Activated CD4-positive, alpha-beta memory T cell treated with anti-CD3 and anti-CD28 coated beads, Interleukin-2, amount 10 ng/mL, durations not matched to agents 7 days and 5 days (primary cell): ENCODE measurements around the gene ZC3H18. TPM values are rescaled to one million over a fixed set of nuclear protein-coding genes. Genes with fewer than 3 reads are reported as not detected.
A peak's percentile ranks its signal among the peaks of the same experiment; 100 is the strongest.

ENCODE experiments used
- CTCF ChIA-PET: fragments of 350-600 bp; sonication (Branson Sonifier 250); formaldehyde crosslinking; loops from one replicate; lab custom pipeline; 2021; ENCODE audit warnings: antibody characterized with exemption, inconsistent platforms; lab: Charles Lee
- POLR2A ChIA-PET: fragments of 350-600 bp; sonication (Branson Sonifier 250); formaldehyde crosslinking; loops from one replicate; lab custom pipeline; 2021; ENCODE audit warnings: antibody characterized with exemption; lab: Charles Lee
- DNase-seq: peaks from one replicate; pipeline ENCODE4 v3.0.0-alpha.2; 2020
- H3K27ac Mint-ChIP-seq: one replicate; pipeline ENCODE4 v1.8.0; 2021; ENCODE audit warnings: mild to moderate bottlenecking, mixed read lengths
- H3K27me3 Mint-ChIP-seq: one replicate; pipeline ENCODE4 v1.8.0; 2021; ENCODE audit warnings: mixed read lengths
- H3K36me3 Mint-ChIP-seq: one replicate; pipeline ENCODE4 v1.8.0; 2021; ENCODE audit warnings: low read depth, mixed read lengths
- H3K4me1 Mint-ChIP-seq: one replicate; pipeline ENCODE4 v1.8.0; 2021; ENCODE audit warnings: mixed read lengths
- H3K4me3 Mint-ChIP-seq: one replicate; pipeline ENCODE4 v1.8.0; 2021; ENCODE audit warnings: mild to moderate bottlenecking, mixed read lengths
- H3K9me3 Mint-ChIP-seq: one replicate; pipeline ENCODE4 v1.8.0; 2021; ENCODE audit warnings: mixed read lengths
- total RNA-seq, 2 experiments: library from RNA; stranded (reverse); gene quantifications; one replicate each; pipeline ENCODE4 v1.2.3, GENCODE V29; 2021

ZC3H18 gene
- total RNA-seq, 2 experiments from 2014 or later, result 75.9 to 78.6 TPM

GRCh38 chr16:88618956-88619667 is 48.9 kb downstream of the ZC3H18 start:
- peaks cover 47% of the 10 kb centered on the region for H3K4me1 Mint-ChIP-seq
- peak overlapping the region; percentile 93 for H3K27ac Mint-ChIP-seq
- no peaks in the 10 kb centered on the region for H3K9me3 Mint-ChIP-seq
- CTCF ChIA-PET, result interaction anchor here (0.8 to 2.4 kb wide), 11 partner anchors 10 to 840 kb away, joined by 3 to 10 read pairs (median 5); partner anchors contain the start of genes PIEZO1 and ZC3H18
- POLR2A ChIA-PET, result interaction anchor here (0.8 to 2.8 kb wide), 16 partner anchors 7 to 853 kb away, joined by 3 to 21 read pairs (median 6); partner anchors contain the start of genes CYBA, IL17C, KLHDC4 and ZC3H18
- no peaks in the 10 kb centered on the region for H3K27me3 Mint-ChIP-seq
- peaks cover 63% of the 10 kb centered on the region for H3K36me3 Mint-ChIP-seq
- no peak for DNase-seq
- H3K4me3 Mint-ChIP-seq, result no peak overlapping the region

DNA sequence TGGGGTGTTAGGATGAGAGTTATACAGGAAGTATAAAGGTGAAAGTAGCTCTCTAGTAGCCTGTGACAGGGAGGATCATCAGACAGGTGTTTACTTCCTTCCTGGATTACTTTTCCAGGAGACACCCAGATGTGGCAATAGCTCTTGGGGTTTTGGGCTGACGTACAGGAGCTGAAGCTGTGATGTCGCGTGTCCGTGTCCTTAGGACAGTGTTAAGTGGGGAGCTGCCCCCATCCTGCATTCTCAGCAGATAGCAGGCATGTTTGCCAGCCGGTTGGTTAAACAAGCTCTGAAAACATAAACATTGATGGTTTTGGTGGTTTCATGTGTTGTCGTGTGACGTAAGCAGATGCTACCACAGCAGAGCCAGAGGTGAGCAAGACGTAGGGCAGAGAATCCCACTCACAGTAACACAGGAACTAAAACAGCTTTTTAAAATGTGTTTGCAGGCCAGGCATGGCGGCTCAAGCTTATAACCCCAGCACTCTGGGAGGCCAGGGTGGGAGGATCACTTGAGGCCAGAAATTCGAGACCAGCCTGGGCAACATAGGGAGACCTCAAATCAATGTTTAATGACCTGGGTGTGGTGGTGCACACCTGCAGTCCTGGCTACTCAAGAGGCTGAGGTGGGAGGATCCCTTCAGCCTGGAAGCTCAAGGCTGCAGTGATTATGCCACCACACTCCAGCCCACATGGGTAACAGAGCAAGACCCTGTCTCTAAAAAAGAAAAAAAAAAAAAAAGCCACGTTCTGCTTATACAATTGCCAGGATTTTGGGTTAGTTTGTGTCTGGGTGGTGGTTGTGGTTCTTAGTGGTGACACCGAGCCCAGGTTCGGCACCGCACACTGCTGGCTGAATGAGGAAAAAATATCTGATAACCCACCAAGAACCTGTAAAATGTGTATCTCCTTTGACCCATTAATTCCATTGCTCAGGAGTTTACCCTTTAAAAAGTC is 49.9 kb downstream of the ZC3H18 start:
- Mint-ChIP-seq H3K9me3 (no peaks in the 10 kb centered on the region), H3K4me3 (peak overlapping the region; percentile 55)
- POLR2A ChIA-PET, result interaction anchor here (0.6 to 2.8 kb wide), 22 partner anchors 8 to 854 kb away, joined by 3 to 21 read pairs (median 4); partner anchors contain the start of genes CYBA, IL17C, KLHDC4 and MVD

DNA sequence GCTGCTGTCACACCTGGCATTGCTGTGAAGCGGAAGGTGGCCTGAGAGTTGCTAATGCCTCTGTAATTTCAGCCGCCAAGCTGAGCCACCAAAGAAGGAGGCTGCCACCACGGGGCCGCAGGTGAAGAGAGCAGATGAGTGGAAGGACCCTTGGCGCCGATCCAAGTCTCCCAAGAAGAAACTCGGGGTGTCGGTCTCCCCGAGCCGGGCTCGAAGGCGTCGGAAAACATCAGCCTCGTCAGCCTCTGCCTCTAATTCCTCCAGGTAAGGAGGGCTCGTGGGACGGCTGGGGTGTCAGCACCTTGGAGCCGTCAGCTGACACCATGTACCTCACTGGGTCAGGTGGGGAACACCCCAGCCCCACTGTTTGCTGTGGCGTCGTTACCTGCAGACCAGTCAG is 51.9 kb downstream of the ZC3H18 start:
- Mint-ChIP-seq H3K4me3 (no peak overlapping the region), H3K27me3 (no peaks in the 10 kb centered on the region), H3K4me1 (peaks cover 59% of the 10 kb centered on the region), H3K27ac (peak overlapping the region; percentile 35), H3K9me3 (no peaks in the 10 kb centered on the region), H3K36me3 (peaks cover 67% of the 10 kb centered on the region)
- ChIA-PET POLR2A (interaction anchor here (1.4 kb wide), 1 partner anchor 18 kb away, joined by 3 read pairs; no protein-coding TSS in a partner anchor), CTCF (interaction anchor here (0.6 kb wide), 1 partner anchor 181 kb away, joined by 3 read pairs; no protein-coding TSS in a partner anchor)
- no peak for DNase-seq

More for the DNA sequence above, 49.9 kb downstream of the ZC3H18 start:
- CTCF ChIA-PET, result interaction anchor here (0.7 to 2.4 kb wide), 14 partner anchors 9 to 841 kb away, joined by 3 to 10 read pairs (median 4); partner anchors contain the start of genes PIEZO1 and ZC3H18
- Mint-ChIP-seq H3K27me3 (no peaks in the 10 kb centered on the region), H3K36me3 (peaks cover 62% of the 10 kb centered on the region), H3K27ac (peak overlapping the region; percentile 93), H3K4me1 (peaks cover 57% of the 10 kb centered on the region)
- peak; percentile 86 for DNase-seq

- DNase-seq, result no peak
- no peaks in the 10 kb centered on the region for H3K27me3 Mint-ChIP-seq
- no peak overlapping the region for H3K27ac Mint-ChIP-seq
- peaks cover 68% of the 10 kb centered on the region for H3K36me3 Mint-ChIP-seq
- H3K4me1 Mint-ChIP-seq, result peaks cover 60% of the 10 kb centered on the region
- no peak overlapping the region for H3K4me3 Mint-ChIP-seq
- CTCF ChIA-PET, result interaction anchor here (0.6 kb wide), 1 partner anchor 180 kb away, joined by 3 read pairs; no protein-coding TSS in a partner anchor
- POLR2A ChIA-PET, result interaction anchor here (1.4 kb wide), 1 partner anchor 17 kb away, joined by 3 read pairs; no protein-coding TSS in a partner anchor
- H3K9me3 Mint-ChIP-seq, result no peaks in the 10 kb centered on the region
Measured at GRCh38 chr16:88622866-88623265, 52.7 kb downstream of the ZC3H18 start.

GRCh38 chr16:88623858-88624257 is 53.7 kb downstream of the ZC3H18 start:
- H3K27me3 Mint-ChIP-seq, result no peaks in the 10 kb centered on the region
- DNase-seq, result no peak
- H3K27ac Mint-ChIP-seq, result no peak overlapping the region
- H3K4me3 Mint-ChIP-seq, result no peak overlapping the region
- POLR2A ChIA-PET, result no interaction called here
- CTCF ChIA-PET, result no interaction called here
- no peaks in the 10 kb centered on the region for H3K9me3 Mint-ChIP-seq
- H3K4me1 Mint-ChIP-seq, result peaks cover 51% of the 10 kb centered on the region
- peaks cover 59% of the 10 kb centered on the region for H3K36me3 Mint-ChIP-seq

GRCh38 chr16:88624481-88624880 is 54.3 kb downstream of the ZC3H18 start:
- CTCF ChIA-PET, result no interaction called here
- no peaks in the 10 kb centered on the region for H3K27me3 Mint-ChIP-seq

GRCh38 chr16:88624977-88625576 is 54.9 kb downstream of the ZC3H18 start:
- POLR2A ChIA-PET, result interaction anchor here (0.6 kb wide), 1 partner anchor 1101 kb away, joined by 3 read pairs; no protein-coding TSS in a partner anchor

More at GRCh38 chr16:88624481-88624880, 54.3 kb downstream of the ZC3H18 start:
- Mint-ChIP-seq H3K9me3 (no peaks in the 10 kb centered on the region), H3K27ac (no peak overlapping the region), H3K4me1 (peaks cover 45% of the 10 kb centered on the region), H3K4me3 (no peak overlapping the region), H3K36me3 (peaks cover 58% of the 10 kb centered on the region)
- no peak for DNase-seq
- POLR2A ChIA-PET, result interaction anchor here (0.6 kb wide), 1 partner anchor 1101 kb away, joined by 3 read pairs; no protein-coding TSS in a partner anchor

DNA sequence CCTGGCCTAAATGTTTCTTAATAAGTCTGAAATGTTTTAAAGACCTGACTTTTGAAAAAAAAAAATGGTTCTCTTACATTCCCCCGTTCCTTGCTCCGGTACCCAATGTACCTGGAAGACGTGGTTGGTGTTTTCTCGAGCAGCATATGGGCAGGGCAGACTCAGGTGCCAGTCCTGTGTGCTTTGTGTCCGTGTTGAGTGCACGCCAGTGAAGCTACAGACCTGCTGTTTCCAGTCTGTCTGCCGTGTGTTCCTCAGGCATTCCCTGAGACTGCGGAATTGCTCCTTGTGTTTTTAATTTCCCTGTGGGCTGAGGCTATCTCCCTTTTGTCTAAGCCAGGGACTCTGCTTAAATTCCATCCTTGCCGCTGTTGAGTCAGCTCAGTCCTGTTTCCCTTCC is 56.4 kb downstream of the ZC3H18 start:
- Mint-ChIP-seq H3K9me3 (no peaks in the 10 kb centered on the region), H3K27ac (peak overlapping the region; percentile 11), H3K4me1 (peaks cover 31% of the 10 kb centered on the region), H3K27me3 (no peaks in the 10 kb centered on the region), H3K4me3 (no peak overlapping the region), H3K36me3 (peaks cover 60% of the 10 kb centered on the region)
- ChIA-PET POLR2A (no interaction called here), CTCF (interaction anchor here (1.0 to 1.1 kb wide), 2 partner anchors 11 to 110 kb away, joined by 3 read pairs; no protein-coding TSS in a partner anchor)
- DNase-seq, result no peak

More at GRCh38 chr16:88624977-88625576, 54.9 kb downstream of the ZC3H18 start:
- CTCF ChIA-PET, result no interaction called here
- no peak overlapping the region for H3K4me3 Mint-ChIP-seq
- H3K27me3 Mint-ChIP-seq, result no peaks in the 10 kb centered on the region
- peaks cover 56% of the 10 kb centered on the region for H3K36me3 Mint-ChIP-seq
- H3K9me3 Mint-ChIP-seq, result no peaks in the 10 kb centered on the region
- peak; percentile 46 for DNase-seq
- H3K4me1 Mint-ChIP-seq, result peaks cover 39% of the 10 kb centered on the region
- peak overlapping the region; percentile 35 for H3K27ac Mint-ChIP-seq

GRCh38 chr16:88627531-88628411 is 57.6 kb downstream of the ZC3H18 start:
- H3K36me3 Mint-ChIP-seq, result peaks cover 56% of the 10 kb centered on the region
- H3K9me3 Mint-ChIP-seq, result no peaks in the 10 kb centered on the region
- no peak for DNase-seq
- peaks cover 28% of the 10 kb centered on the region for H3K4me1 Mint-ChIP-seq
- ChIA-PET CTCF (no interaction called here), POLR2A (no interaction called here)
- peak overlapping the region; percentile 31 for H3K27ac Mint-ChIP-seq
- no peak overlapping the region for H3K4me3 Mint-ChIP-seq
- H3K27me3 Mint-ChIP-seq, result no peaks in the 10 kb centered on the region

DNA sequence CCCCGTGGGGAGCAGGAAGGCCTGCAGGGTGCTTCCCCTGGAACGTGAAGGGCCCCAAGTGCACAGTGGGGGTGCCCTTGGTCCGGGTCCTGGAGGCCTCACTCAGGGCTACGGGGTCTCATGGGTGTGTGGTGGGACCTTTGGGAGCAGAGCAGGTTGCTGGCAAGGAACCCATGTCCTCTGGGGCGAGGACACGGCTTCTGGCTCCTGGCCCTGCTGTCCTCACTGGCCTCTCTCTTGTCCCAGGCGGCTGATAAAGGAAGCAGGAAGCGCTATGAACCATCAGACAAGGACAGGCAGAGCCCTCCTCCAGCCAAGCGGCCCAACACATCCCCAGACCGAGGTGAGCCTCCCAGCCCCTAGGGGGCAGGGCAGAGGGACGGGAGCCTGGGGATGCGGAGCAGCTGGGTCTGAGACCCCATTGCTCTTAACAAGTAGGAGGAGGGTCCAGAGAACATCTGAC is 58.3 kb downstream of the ZC3H18 start:
- Mint-ChIP-seq H3K4me3 (no peak overlapping the region), H3K27ac (peak overlapping the region; percentile 31), H3K9me3 (no peaks in the 10 kb centered on the region), H3K27me3 (no peaks in the 10 kb centered on the region), H3K4me1 (peaks cover 32% of the 10 kb centered on the region), H3K36me3 (peaks cover 54% of the 10 kb centered on the region)
- no peak for DNase-seq
- ChIA-PET CTCF (interaction anchor here (1.2 kb wide), 1 partner anchor 8 kb away, joined by 9 read pairs; no protein-coding TSS in a partner anchor), POLR2A (no interaction called here)

DNA sequence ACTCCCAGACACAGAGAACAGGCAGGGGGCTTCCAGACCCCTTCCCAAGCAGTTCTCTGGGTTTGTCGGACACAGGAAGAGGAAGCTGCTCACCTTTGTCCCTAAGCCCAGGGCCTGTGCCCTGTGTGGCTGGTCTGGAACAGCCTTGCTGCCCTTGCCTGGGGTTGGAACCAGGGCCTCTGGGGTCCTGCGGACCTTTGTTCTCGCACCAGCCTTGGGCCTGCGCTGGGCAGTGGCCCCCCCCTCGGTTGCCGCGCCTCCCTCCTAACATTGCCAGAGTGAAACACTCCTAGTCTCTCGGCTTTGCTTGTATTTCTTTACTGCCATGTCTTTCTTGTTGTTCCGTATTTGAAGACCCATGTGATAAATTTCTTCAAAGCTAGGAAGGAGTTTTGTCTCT is 59.6 kb downstream of the ZC3H18 start:
- CTCF ChIA-PET, result interaction anchor here (1.2 kb wide), 1 partner anchor 10 kb away, joined by 9 read pairs; no protein-coding TSS in a partner anchor
- no peaks in the 10 kb centered on the region for H3K9me3 Mint-ChIP-seq
- no peaks in the 10 kb centered on the region for H3K27me3 Mint-ChIP-seq
- H3K4me1 Mint-ChIP-seq, result peaks cover 24% of the 10 kb centered on the region
- no peak overlapping the region for H3K27ac Mint-ChIP-seq
- POLR2A ChIA-PET, result interaction anchor here (1.3 to 1.5 kb wide), 2 partner anchors 10 to 40 kb away, joined by 3 to 4 read pairs; no protein-coding TSS in a partner anchor
- H3K4me3 Mint-ChIP-seq, result no peak overlapping the region
- H3K36me3 Mint-ChIP-seq, result peaks cover 45% of the 10 kb centered on the region
- DNase-seq, result no peak
